ENCODE results near the gene PCDHB5.
"Not testable (repeated sequence)": the region's sequence is repeated elsewhere in the genome, so short reads cannot be mapped to it uniquely, and the experiment has no call there.

The PCDHB5 gene

DNA sequence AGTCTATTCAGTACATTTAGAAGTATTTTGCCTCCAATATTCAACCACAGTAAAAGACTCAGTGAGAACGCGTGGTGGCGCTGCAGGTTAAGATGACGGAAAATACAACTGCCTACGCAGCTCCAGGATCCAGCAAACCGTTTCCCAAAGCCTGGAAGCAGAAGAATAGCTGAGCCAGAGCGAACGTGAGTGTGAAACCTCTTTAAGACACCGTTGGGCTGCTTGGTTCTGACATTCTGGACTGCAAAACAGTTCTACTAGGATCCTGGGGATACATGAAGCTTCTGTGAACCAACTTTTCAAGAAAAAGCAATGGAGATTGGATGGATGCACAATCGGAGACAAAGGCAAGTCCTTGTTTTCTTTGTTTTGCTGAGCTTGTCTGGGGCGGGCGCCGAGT lies 47.2 kb downstream of the PCDHB5 start, which contains the start of gene PCDHB16:
TSS of gene PCDHB16 (plus strand) at position 140 of the 400 bp plus-strand sequence. CDS start at position 313, 173 bp downstream.
- Histone ChIP-seq H3K27me3 (ENCODE audit: insufficient read depth, insufficient read length) (no peaks in the 10 kb centered on the region), H3K4me3 (ENCODE audit: insufficient read length, low read depth) (peak within 1 kb of the TSS; percentile 57), H3K9ac (ENCODE audit: insufficient read length, low read depth) (peak within 1 kb of the TSS; percentile 14), H3K9me3 (ENCODE audit: insufficient read depth, low read length) (peaks cover 5% of the 10 kb centered on the region; the same call in 1 of the 2 replicates), H3K4me1 (ENCODE audit: insufficient read depth, insufficient read length) (no peaks in the 10 kb centered on the region), H3K36me3 (ENCODE audit: insufficient read depth, insufficient read length, low read length) (no peaks in the 10 kb centered on the region)
- TF ChIP-seq YY1 (IDR thresholded peaks at IDR 0.05; ENCODE audit: insufficient read depth, insufficient read length) (no peak), ZNF274 (IDR thresholded peaks at IDR 0.05; ENCODE audit: low read depth, low read length) (no peak), SUZ12 (IDR thresholded peaks at IDR 0.05; ENCODE audit: extremely low read depth, insufficient read depth, insufficient read length) (no peak)
- DNase-seq (ENCODE audit: low read depth, low spot score), result peak; percentile 40

DNA sequence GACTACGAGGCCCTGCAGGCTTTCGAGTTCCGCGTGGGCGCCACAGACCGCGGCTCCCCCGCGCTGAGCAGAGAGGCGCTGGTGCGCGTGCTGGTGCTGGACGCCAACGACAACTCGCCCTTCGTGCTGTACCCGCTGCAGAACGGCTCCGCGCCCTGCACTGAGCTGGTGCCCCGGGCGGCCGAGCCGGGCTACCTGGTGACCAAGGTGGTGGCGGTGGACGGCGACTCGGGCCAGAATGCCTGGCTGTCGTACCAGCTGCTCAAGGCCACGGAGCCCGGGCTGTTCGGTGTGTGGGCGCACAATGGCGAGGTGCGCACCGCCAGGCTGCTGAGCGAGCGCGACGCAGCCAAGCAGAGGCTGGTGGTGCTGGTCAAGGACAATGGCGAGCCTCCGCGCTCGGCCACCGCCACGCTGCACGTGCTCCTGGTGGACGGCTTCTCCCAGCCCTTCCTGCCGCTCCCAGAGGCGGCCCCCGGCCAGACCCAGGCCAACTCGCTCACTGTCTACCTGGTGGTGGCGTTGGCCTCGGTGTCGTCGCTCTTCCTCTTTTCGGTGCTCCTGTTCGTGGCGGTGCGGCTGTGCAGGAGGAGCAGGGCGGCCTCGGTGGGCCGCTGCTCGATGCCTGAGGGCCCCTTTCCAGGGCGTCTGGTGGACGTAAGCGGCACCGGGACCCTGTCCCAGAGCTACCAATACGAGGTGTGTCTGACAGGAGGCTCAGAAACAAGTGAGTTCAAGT lies 49.3 kb downstream of the PCDHB5 start:
- H3K4me3 ChIP-seq (ENCODE audit: insufficient read length, low read depth); H3K27me3 ChIP-seq (ENCODE audit: insufficient read depth, insufficient read length); DNase-seq (ENCODE audit: low read depth, low spot score); H3K9me3 ChIP-seq (ENCODE audit: insufficient read depth, low read length); H3K36me3 ChIP-seq (ENCODE audit: insufficient read depth, insufficient read length, low read length); H3K4me1 ChIP-seq (ENCODE audit: insufficient read depth, insufficient read length); H3K9ac ChIP-seq (ENCODE audit: insufficient read length, low read depth): not testable (repeated sequence)

DNA sequence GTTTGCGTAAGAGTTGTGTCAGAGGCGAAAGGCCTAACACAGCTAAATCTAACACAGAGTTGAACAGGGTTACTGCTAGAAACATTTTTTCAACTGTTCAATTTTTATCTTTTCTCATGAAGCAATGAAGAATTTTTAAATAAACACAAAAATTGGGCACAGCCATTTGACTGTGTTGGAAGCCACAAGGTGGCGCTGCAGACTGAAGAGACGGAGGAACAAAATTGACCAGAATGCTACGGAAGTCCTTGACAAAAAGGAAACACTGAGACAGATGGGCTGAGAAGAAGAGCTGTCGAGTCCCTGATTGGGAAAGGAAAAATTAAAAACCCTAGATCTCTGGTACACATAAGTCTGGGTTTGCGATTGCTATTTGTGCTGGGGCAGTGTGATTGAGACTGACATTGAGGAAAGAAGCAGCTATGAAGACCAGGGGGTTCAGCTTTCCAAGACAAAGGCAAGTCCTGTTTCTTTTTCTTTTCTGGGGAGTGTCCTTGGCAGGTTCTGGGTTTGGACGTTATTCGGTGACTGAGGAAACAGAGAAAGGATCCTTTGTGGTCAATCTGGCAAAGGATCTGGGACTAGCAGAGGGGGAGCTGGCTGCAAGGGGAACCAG lies 52.0 kb downstream of the PCDHB5 start, which contains the start of gene PCDHB9:
TSS of gene PCDHB9 (plus strand) at position 265 of the 616 bp plus-strand sequence. CDS start at position 423, 158 bp downstream.
- H3K4me3 ChIP-seq (ENCODE audit: insufficient read length, low read depth), result no peak within 1 kb of the TSS
- DNase-seq (ENCODE audit: low read depth, low spot score), result peak; percentile 13
- peaks cover 5% of the 10 kb centered on the region; the same call in 1 of the 2 replicates for H3K9me3 ChIP-seq (ENCODE audit: insufficient read depth, low read length)
- no peaks in the 10 kb centered on the region for H3K4me1 ChIP-seq (ENCODE audit: insufficient read depth, insufficient read length)
- H3K9ac ChIP-seq (ENCODE audit: insufficient read length, low read depth), result no peak within 1 kb of the TSS
- no peaks in the 10 kb centered on the region for H3K36me3 ChIP-seq (ENCODE audit: insufficient read depth, insufficient read length, low read length)
- TF ChIP-seq SUZ12 (IDR thresholded peaks at IDR 0.05; ENCODE audit: extremely low read depth, insufficient read depth, insufficient read length), result no peak
- no peak for TF ChIP-seq ZNF274 (IDR thresholded peaks at IDR 0.05; ENCODE audit: low read depth, low read length)
- TF ChIP-seq YY1 (IDR thresholded peaks at IDR 0.05; ENCODE audit: insufficient read depth, insufficient read length), result no peak
- H3K27me3 ChIP-seq (ENCODE audit: insufficient read depth, insufficient read length), result no peaks in the 10 kb centered on the region

All from NT2/D1 (cell line).